Measurements from ENCODE around the gene LAMB4. TPM values are rescaled to one million over a fixed set of nuclear protein-coding genes. Genes with fewer than 3 reads are reported as not detected.

LAMB4 gene
- not detected for total RNA-seq
- long read RNA-seq: 0 reads

GRCh38 chr7:108130261-108130660, at the start of gene LAMB4:
TSS of gene LAMB4 (minus strand) at chr7:108130361. CDS start at chr7:108123164, 7,197 bp downstream.
- Histone ChIP-seq H3K9me3 (no peaks in the 10 kb centered on the region), H3K36me3 (no peaks in the 10 kb centered on the region), H3K27me3 (no peaks in the 10 kb centered on the region), H3K4me3 (no peak within 1 kb of the TSS), H3K27ac (no peak within 1 kb of the TSS), H3K4me1 (no peaks in the 10 kb centered on the region)
- no peak for ATAC-seq
- intact Hi-C loops (cut with DNase I): no loop called here
- TF ChIP-seq CTCF (IDR thresholded peaks at IDR 0.05) (no peak), POLR2A (IDR thresholded peaks at IDR 0.05) (no peak)
- no peak for DNase-seq
- WGBS (ENCODE audit: insufficient coverage, low coverage, low lambda C conversion rate, missing lambda C conversion rate): 71% methylated on average over 3 of the region's 3 CpGs

GRCh38 chr7:108178398-108178797, 48.2 kb upstream of the LAMB4 start:
- TF ChIP-seq POLR2A (IDR thresholded peaks at IDR 0.05): no peak
- TF ChIP-seq CTCF (IDR thresholded peaks at IDR 0.05): no peak
- WGBS (ENCODE audit: insufficient coverage, low coverage, low lambda C conversion rate, missing lambda C conversion rate): 34% methylated on average over 3 of the region's 3 CpGs
- no peak for ATAC-seq
- Histone ChIP-seq H3K4me3 (no peak overlapping the region), H3K27me3 (no peaks in the 10 kb centered on the region), H3K4me1 (no peaks in the 10 kb centered on the region), H3K27ac (no peak overlapping the region), H3K9me3 (no peaks in the 10 kb centered on the region), H3K36me3 (no peaks in the 10 kb centered on the region)
- intact Hi-C loops (cut with DNase I): no loop called here
- no peak for DNase-seq

DNA sequence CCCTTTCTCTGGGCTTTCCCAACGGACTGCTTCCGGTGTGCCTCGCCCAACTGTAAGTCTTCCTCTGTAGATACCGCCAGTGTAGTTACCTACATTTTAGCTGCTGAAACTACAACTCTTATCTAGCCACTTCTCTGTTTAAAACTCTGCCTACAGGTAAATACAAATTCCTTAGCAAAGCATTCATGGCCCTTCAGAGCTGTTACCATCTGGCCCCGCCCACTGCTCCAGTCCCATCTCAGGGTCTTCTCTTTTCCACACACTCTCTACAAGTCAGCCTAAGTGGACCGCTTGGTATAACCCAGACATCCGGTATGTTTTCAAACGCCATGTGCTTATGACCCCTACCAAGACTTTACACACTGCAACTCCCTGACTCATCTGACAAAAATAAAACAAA, 41.0 kb upstream of the LAMB4 start:
- no peaks in the 10 kb centered on the region for H3K27me3 ChIP-seq
- no peak for DNase-seq
- H3K36me3 ChIP-seq: no peaks in the 10 kb centered on the region
- H3K27ac ChIP-seq: no peak overlapping the region
- intact Hi-C loops (cut with DNase I): no loop called here
- ATAC-seq: no peak
- WGBS (ENCODE audit: insufficient coverage, low coverage, low lambda C conversion rate, missing lambda C conversion rate): 93% methylated on average over 6 of the region's 8 CpGs
- no peaks in the 10 kb centered on the region for H3K4me1 ChIP-seq
- no peak for TF ChIP-seq POLR2A (IDR thresholded peaks at IDR 0.05)
- TF ChIP-seq CTCF (IDR thresholded peaks at IDR 0.05): no peak
- no peak overlapping the region for H3K4me3 ChIP-seq
- no peaks in the 10 kb centered on the region for H3K9me3 ChIP-seq

GRCh38 chr7:108170251-108170650, 40.1 kb upstream of the LAMB4 start:
- intact Hi-C loops (cut with DNase I): no loop called here
- 78% methylated on average over 3 of the region's 5 CpGs for WGBS (ENCODE audit: insufficient coverage, low coverage, low lambda C conversion rate, missing lambda C conversion rate)

More at GRCh38 chr7:108170251-108170650, 40.1 kb upstream of the LAMB4 start:
- TF ChIP-seq POLR2A (IDR thresholded peaks at IDR 0.05) (no peak), CTCF (IDR thresholded peaks at IDR 0.05) (no peak)
- Histone ChIP-seq H3K4me1 (no peaks in the 10 kb centered on the region), H3K27me3 (no peaks in the 10 kb centered on the region), H3K9me3 (no peaks in the 10 kb centered on the region), H3K36me3 (no peaks in the 10 kb centered on the region), H3K27ac (no peak overlapping the region), H3K4me3 (no peak overlapping the region)
- ATAC-seq (no peak), DNase-seq (no peak)
